BJ (cell line): ENCODE results near the gene ACTG2. TPM values are rescaled to one million over a fixed set of nuclear protein-coding genes. Genes with fewer than 3 reads are reported as not detected.

Experiments
- CTCF ChIA-PET: fragments of 350-600 bp; formaldehyde crosslinking; extraction: SDS; loops from one replicate; lab custom pipeline; 2021; ENCODE audit warnings: antibody characterized with exemption, inconsistent platforms; lab: Yijun Ruan, JAX
- POLR2A ChIA-PET: fragments of 300-600 bp; sonication (Branson Sonifier 250); formaldehyde crosslinking; extraction: SDS; loops from one replicate; lab custom pipeline; 2021; ENCODE audit warnings: antibody characterized with exemption; lab: Charles Lee
- DNase-seq: peaks from one replicate; pipeline ENCODE4 v3.0.0-alpha.2; 2011; ENCODE audit warnings: low read depth
- H3K27me3 ChIP-seq: 2 replicates; pipeline ENCODE4 v1.6.0; 2011; ENCODE audit warnings: low read length; ENCODE audit not compliant: control insufficient read depth, insufficient read depth
- H3K36me3 ChIP-seq: 2 replicates; pipeline ENCODE4 v1.5.1; 2011; ENCODE audit warnings: low read length; ENCODE audit not compliant: control insufficient read depth, insufficient read depth
- H3K4me3 ChIP-seq: 2 replicates; pipeline ENCODE4 v1.5.1; 2011; ENCODE audit warnings: low read depth, mild to moderate bottlenecking, control low read depth, low read length
- polyA plus RNA-seq: library from polyadenylated mRNA; depleted of rRNA; stranded (reverse); fragments of >200 nt; gene quantifications from 2 replicates; pipeline ENCODE4 v1.2.3, GENCODE V29; 2011
- TF ChIP-seq, protein P1 (sequence below): IDR thresholded peaks from 2 replicates; pipeline ENCODE4 v1.5.1; 2011; ENCODE audit warnings: low read depth, mild to moderate bottlenecking, control low read depth, inconsistent platforms, low read length, moderate library complexity; ENCODE audit not compliant: insufficient read depth

Gene ACTG2
- polyA plus RNA-seq, 1 experiment = 81.3 TPM

DNA sequence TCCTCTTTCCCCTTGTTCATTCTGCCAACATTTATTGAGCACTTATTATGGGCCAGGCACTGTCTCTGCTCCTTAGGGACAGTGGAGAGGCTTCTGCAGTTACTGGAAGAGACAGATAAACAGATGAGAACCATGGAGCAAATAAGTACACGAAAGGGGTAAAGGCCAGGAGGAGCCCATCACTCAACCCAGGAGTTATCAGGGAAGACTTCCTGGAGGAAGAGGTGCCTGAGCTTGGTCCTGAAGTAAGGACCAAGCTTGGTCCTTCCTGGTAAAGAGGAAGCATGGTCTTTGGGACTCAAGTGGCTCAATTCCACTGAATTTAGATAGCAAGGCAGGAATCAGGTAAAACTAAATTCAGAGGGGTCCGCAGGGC is 1.7 kb downstream of the ACTG2 start:
- no peak for DNase-seq
- POLR2A ChIA-PET = no interaction called here
- CTCF ChIA-PET = no interaction called here
- no peaks in the 10 kb centered on the region for H3K36me3 ChIP-seq
- peaks cover 19% of the 10 kb centered on the region for H3K27me3 ChIP-seq
- TF ChIP-seq, protein P1, sequence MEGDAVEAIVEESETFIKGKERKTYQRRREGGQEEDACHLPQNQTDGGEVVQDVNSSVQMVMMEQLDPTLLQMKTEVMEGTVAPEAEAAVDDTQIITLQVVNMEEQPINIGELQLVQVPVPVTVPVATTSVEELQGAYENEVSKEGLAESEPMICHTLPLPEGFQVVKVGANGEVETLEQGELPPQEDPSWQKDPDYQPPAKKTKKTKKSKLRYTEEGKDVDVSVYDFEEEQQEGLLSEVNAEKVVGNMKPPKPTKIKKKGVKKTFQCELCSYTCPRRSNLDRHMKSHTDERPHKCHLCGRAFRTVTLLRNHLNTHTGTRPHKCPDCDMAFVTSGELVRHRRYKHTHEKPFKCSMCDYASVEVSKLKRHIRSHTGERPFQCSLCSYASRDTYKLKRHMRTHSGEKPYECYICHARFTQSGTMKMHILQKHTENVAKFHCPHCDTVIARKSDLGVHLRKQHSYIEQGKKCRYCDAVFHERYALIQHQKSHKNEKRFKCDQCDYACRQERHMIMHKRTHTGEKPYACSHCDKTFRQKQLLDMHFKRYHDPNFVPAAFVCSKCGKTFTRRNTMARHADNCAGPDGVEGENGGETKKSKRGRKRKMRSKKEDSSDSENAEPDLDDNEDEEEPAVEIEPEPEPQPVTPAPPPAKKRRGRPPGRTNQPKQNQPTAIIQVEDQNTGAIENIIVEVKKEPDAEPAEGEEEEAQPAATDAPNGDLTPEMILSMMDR = no peak
- H3K4me3 ChIP-seq = no peak overlapping the region

DNA sequence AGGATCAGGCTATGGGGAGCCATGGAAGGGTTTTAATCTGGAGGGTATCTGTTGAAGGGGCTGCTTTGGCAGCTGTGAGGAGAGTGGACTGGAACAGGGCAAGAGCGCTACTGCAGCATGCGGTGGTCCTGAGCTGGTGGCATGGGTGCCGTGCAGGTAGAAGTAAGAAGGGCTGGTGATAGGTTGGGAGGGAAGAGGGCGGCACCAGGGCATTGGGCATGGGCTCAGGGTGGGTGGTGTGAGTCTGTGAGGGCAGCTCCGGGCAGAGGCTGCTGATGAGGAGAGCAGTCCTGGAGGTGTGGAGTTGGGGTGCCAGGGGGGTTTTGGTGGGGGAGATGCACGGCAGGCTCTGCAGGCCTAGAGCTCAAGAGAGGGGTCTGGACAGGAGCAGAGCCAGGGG is 2.1 kb downstream of the ACTG2 start:
- TF ChIP-seq, protein P1 = no peak
- H3K27me3 ChIP-seq = peaks cover 21% of the 10 kb centered on the region

DNA sequence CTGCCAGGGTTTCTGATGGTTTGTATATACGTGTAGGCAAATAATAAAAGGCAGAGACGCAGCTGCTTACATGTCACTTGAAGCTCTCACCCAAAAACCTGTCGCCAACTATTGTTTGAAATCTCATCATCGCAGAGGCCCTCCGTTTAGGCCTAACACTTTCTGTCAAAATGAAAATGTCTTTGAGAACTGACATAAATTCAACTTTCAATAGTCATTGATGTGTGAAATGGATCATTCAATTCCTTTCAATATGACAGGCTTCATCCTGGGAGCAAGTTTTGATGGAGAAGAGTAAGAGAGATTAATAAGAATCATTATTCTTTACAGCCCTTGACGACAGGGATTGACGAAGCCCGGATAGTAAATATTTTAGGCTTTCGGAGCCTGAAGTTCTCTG is 2.7 kb downstream of the ACTG2 start:
- no peak for DNase-seq
- no peaks in the 10 kb centered on the region for H3K36me3 ChIP-seq
- peaks cover 22% of the 10 kb centered on the region for H3K27me3 ChIP-seq
- TF ChIP-seq, protein P1 = no peak
- no peak overlapping the region for H3K4me3 ChIP-seq
- ChIA-PET CTCF (interaction anchor here (0.7 kb wide), 1 partner anchor 23 kb away, joined by 3 read pairs; no protein-coding TSS in a partner anchor), POLR2A (no interaction called here)

More for the DNA sequence above, 2.1 kb downstream of the ACTG2 start:
- Histone ChIP-seq H3K4me3 (no peak overlapping the region), H3K36me3 (no peaks in the 10 kb centered on the region)
- ChIA-PET CTCF (interaction anchor here (0.7 kb wide), 1 partner anchor 23 kb away, joined by 3 read pairs; no protein-coding TSS in a partner anchor), POLR2A (no interaction called here)
- DNase-seq = no peak

DNA sequence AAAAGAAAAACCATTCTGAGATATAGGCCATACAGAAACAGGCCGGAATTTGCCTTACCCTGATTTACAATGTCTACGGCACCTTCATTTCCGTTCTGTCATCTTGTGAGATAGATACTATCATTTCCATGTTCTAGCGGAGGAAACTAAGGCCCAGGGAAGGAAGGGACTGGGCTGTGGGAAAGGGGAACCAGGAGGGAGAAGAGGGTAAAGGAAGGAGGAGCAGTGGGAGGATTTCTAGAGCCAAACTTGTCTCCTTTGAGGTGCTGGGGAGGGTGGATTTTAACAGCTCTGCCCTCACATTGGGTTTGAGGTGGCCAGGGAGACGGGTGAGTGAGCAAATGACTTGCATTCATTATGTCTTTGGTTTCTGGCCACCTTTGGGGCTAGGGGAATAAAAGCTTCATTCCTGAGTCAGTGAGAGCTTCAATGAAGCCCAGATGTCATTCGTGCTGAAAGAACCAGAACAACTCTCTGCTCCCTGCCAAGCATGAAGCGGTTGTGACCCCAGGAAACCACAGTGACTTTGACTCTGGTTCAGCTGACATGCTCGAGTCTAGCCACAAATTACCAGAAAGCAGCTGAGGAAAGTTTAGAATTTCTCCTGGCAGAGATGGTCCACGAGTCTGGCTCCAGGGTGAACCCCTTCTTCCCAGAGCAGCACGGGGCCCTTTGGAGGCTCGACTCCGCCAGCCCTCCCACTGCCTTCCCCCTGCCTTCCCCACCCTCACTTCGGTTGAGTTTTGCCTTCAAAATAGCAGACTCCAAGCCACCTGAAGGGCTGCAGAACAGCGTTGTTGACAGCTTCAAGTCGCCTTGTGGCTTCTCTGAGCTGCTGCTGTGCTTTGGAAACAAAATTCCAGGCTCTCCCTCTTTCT is 3.8 kb downstream of the ACTG2 start:
- TF ChIP-seq, protein P1 = no peak
- ChIA-PET POLR2A (interaction anchor here (0.8 kb wide), 1 partner anchor 31 kb away, joined by 4 read pairs; no protein-coding TSS in a partner anchor), CTCF (no interaction called here)
- DNase-seq = peak; percentile 89
- H3K27me3 ChIP-seq = peaks cover 20% of the 10 kb centered on the region
- no peak overlapping the region for H3K4me3 ChIP-seq
- H3K36me3 ChIP-seq = no peaks in the 10 kb centered on the region

DNA sequence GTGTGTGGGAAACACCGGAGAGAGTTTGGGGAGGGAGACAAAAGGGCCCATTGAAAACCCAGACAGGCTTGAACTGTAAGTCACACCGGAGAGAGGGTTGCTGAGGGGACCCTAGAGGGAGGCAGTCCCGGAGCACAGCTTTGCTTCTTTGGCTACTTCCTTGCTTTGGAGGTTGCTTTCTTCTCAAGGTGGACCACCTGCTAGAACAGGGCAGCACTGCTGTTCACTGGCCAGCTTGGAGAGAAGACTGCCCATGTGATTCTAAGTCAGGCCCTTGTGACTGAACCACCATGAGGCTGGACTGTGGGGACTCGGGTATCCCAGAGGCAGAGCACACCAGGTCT is 4.4 kb downstream of the ACTG2 start:
- no peak for DNase-seq

More for the DNA sequence above, 4.4 kb downstream of the ACTG2 start:
- Histone ChIP-seq H3K27me3 (peaks cover 24% of the 10 kb centered on the region), H3K4me3 (no peak overlapping the region), H3K36me3 (no peaks in the 10 kb centered on the region)
- ChIA-PET CTCF (no interaction called here), POLR2A (interaction anchor here (0.8 kb wide), 1 partner anchor 30 kb away, joined by 4 read pairs; no protein-coding TSS in a partner anchor)
- TF ChIP-seq, protein P1 = no peak
